Measurements from ENCODE around the gene MINDY1. TPM values are rescaled to one million over a fixed set of nuclear protein-coding genes. Genes with fewer than 3 reads are reported as not detected.
A peak's percentile ranks its signal among the peaks of the same experiment; 100 is the strongest.

The MINDY1 gene
- total and polyA plus RNA-seq, 9 of the 15 experiments (the other 6 are each of a cell fraction or from before 2014, with no cell fraction given) = 0.49 to 11.0 (median 6.0) TPM

GRCh38 chr1:150979092-150980056, 27.3 kb downstream of the MINDY1 start (continued):
- TF ChIP-seq MYC (IDR thresholded peaks at IDR 0.05; ENCODE audit: low read depth, low read length) = peak; percentile 48; the same call in 1 of the 2 replicates
- TF ChIP-seq MYC (CRISPR knock-in tag; IDR thresholded peaks at IDR 0.05; ENCODE audit: borderline replicate concordance, low read depth) = 0 out of 2 replicates have a peak, but pooled peaks have one; percentile 25
- TF ChIP-seq NEUROD1 (IDR thresholded peaks at IDR 0.05; ENCODE audit: borderline replicate concordance, low read depth, low read length, partially characterized antibody) = peak; percentile 18
- 0 out of 2 replicates have a peak, but pooled peaks have one; percentile 8 for TF ChIP-seq PKNOX1 (IDR thresholded peaks at IDR 0.05)
- TF ChIP-seq ZC3H11A (IDR thresholded peaks at IDR 0.05; ENCODE audit: low read depth, low read length) = 0 out of 2 replicates have a peak, but pooled peaks have one; percentile 50
- no peak for TF ChIP-seq FOXK2 (conservative IDR thresholded peaks at IDR 0.05 in 1 of 2, IDR thresholded peaks at IDR 0.05 in 1 of 2; ENCODE audit: low read depth in 2 of 2)
- TF ChIP-seq, protein P1, sequence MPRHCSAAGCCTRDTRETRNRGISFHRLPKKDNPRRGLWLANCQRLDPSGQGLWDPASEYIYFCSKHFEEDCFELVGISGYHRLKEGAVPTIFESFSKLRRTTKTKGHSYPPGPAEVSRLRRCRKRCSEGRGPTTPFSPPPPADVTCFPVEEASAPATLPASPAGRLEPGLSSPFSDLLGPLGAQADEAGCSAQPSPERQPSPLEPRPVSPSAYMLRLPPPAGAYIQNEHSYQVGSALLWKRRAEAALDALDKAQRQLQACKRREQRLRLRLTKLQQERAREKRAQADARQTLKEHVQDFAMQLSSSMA (CRISPR knock-in tag; IDR thresholded peaks at IDR 0.05) = no peak
- TF ChIP-seq POU5F1 (IDR thresholded peaks at IDR 0.05; ENCODE audit: borderline replicate concordance, low read depth, low read length, partially characterized antibody) = no peak
- TF ChIP-seq, protein P2, sequence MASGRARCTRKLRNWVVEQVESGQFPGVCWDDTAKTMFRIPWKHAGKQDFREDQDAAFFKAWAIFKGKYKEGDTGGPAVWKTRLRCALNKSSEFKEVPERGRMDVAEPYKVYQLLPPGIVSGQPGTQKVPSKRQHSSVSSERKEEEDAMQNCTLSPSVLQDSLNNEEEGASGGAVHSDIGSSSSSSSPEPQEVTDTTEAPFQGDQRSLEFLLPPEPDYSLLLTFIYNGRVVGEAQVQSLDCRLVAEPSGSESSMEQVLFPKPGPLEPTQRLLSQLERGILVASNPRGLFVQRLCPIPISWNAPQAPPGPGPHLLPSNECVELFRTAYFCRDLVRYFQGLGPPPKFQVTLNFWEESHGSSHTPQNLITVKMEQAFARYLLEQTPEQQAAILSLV (tag; IDR thresholded peaks at IDR 0.05) = no peak
- TF ChIP-seq ZNF398 (CRISPR knock-in tag; IDR thresholded peaks at IDR 0.05) = no peak
- TF ChIP-seq EGR1 (conservative IDR thresholded peaks at IDR 0.05) = no peak
- TF ChIP-seq ZBTB8A (IDR thresholded peaks at IDR 0.05; ENCODE audit: partially characterized antibody) = no peak
- no peak for TF ChIP-seq LARP7 (IDR thresholded peaks at IDR 0.05)
- 0 out of 2 replicates have a peak, but pooled peaks have one; percentile 9 for TF ChIP-seq NCOA1 (IDR thresholded peaks at IDR 0.05; ENCODE audit: low read depth)
- no peak for TF ChIP-seq ZBTB43 (CRISPR knock-in tag; IDR thresholded peaks at IDR 0.05)
- TF ChIP-seq RFX7 (CRISPR knock-in tag; IDR thresholded peaks at IDR 0.05) = no peak
- no peak for TF ChIP-seq CCAR2 (IDR thresholded peaks at IDR 0.05; ENCODE audit: low read depth, low read length)
- peak; percentile 82 for TF ChIP-seq CBFB (CRISPR knock-in tag; IDR thresholded peaks at IDR 0.05)
- TF ChIP-seq CTBP1 (IDR thresholded peaks at IDR 0.05; ENCODE audit: borderline replicate concordance) = peak; percentile 44; the same call in 1 of the 2 replicates
- no peak for TF ChIP-seq ZNF77 (CRISPR knock-in tag; IDR thresholded peaks at IDR 0.05)

Data from K562 (cell line).